ENCODE results near the gene SYNE1.

DNA sequence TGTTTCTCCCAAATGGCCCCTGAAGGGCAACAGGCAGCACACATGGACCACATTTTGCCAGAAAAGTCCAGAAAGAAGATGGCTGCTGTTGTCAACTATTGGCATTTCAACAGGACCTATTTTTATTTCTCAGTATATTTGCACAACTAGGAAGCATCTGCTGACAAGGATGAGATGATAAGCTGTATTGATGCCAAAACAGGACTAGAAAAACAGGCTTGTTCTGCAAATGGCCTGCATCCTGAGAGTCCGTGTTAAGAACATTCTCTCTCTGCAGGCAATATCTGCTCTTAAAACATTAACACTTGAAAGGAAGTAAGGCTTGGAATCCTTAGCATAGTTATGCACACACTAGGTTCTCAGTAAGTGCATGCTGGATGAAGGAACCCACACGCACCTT, 546.0 kb downstream of the SYNE1 start:
- TF ChIP-seq, protein P1, sequence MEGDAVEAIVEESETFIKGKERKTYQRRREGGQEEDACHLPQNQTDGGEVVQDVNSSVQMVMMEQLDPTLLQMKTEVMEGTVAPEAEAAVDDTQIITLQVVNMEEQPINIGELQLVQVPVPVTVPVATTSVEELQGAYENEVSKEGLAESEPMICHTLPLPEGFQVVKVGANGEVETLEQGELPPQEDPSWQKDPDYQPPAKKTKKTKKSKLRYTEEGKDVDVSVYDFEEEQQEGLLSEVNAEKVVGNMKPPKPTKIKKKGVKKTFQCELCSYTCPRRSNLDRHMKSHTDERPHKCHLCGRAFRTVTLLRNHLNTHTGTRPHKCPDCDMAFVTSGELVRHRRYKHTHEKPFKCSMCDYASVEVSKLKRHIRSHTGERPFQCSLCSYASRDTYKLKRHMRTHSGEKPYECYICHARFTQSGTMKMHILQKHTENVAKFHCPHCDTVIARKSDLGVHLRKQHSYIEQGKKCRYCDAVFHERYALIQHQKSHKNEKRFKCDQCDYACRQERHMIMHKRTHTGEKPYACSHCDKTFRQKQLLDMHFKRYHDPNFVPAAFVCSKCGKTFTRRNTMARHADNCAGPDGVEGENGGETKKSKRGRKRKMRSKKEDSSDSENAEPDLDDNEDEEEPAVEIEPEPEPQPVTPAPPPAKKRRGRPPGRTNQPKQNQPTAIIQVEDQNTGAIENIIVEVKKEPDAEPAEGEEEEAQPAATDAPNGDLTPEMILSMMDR (IDR thresholded peaks at IDR 0.05), result no peak
- no peak for TF ChIP-seq POLR2A (IDR thresholded peaks at IDR 0.05)
- no peak for TF ChIP-seq EP300 (IDR thresholded peaks at IDR 0.05)

All from ovary (tissue), 3 donors.